H1 (cell line): ENCODE data around the gene TFDP1. TPM values are rescaled to one million over a fixed set of nuclear protein-coding genes. Genes with fewer than 3 reads are reported as not detected.

ENCODE experiments used
- KDM5A ChIP-seq: fragments of 200-600 bp; IDR thresholded peaks from 2 replicates; pipeline ENCODE4 v1.7.1; 2012; ENCODE audit warnings: mild to moderate bottlenecking, low read length, inconsistent platforms, mixed read lengths
- PHF8 ChIP-seq: fragments of 200-600 bp; sonication (generic); conservative IDR thresholded peaks from 2 replicates; pipeline ENCODE4 v1.7.1; 2012; ENCODE audit warnings: low read depth, mild to moderate bottlenecking, inconsistent platforms, low read length, moderate library complexity
- POLR2AphosphoS5 ChIP-seq: IDR thresholded peaks from 2 replicates; pipeline ENCODE4 v1.6.1; 2011; ENCODE audit warnings: low read depth, low read length
- polyA plus RNA-seq, 7 experiments: library from polyadenylated mRNA; depleted of rRNA in 3 of 7; stranded (reverse) in 5 of 7; unstranded in 2 of 7; fragments of >200 nt in 5 of 7; fragments of 200-250 nt in 2 of 7; gene quantifications; 1 replicate in 5 of 7; 2 replicates in 1 of 7; 4 replicates in 1 of 7; pipeline versions ENCODE4 v1.2.1 to v1.2.3, GENCODE V29; 2011 to 2013; ENCODE audit warnings: missing spikeins in 2 of 7, mixed read lengths in 2 of 7
- total RNA-seq: library from RNA; stranded (reverse); fragmentation: NEBNext Ultra II Directional; extraction: Animal tissue kit (Norgen Biotek cat#: 25700); gene quantifications from 2 replicates; pipeline ENCODE4 v1.2.1, GENCODE V29; 2021

Gene TFDP1
- total and polyA plus RNA-seq, 2 of the 8 experiments (the other 6 are each of a cell fraction or from before 2014, with no cell fraction given) = 43.6 to 81.9 TPM

DNA sequence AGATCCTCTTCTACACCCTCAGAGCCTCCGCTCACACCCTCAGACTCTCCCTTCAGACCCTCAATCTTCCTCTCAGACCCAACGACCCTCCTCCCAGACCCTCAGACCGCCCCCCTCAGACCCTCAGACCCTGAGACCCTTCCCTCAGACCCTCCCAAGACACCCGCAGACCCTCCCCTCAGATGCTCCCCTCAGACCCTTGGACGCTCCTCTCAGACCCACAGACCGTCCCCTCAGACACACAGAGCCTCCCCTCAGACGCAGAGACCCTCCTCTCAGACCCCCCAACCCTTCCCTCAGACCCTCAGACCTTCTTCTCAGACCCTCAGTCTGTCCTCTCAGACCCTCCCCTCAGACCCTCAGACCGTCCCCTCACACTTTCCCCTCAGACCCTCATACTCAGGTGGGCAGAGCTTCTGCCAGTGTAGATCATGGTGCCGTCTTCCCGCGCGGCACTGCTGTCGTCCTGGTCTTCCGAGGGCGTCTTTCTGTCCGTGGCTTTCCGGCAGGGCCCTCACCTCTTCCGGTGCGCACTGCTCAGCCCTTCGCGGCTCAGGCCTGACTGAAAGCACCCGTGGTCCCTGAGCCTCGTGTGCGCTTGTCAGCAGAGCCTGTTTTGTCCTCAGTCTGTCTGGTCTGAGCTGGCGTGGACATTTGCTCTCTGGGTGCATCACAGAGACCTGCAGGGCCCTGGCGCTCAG is 18.9 kb upstream of the TFDP1 start (continued):
- TF ChIP-seq PHF8 (no peak), KDM5A (no peak), POLR2AphosphoS5 (no peak)
